HG03135 (cell line): ENCODE results near the gene VPS51.

Experiments used
- ATAC-seq: cut with Tn5 transposase; IDR thresholded peaks from one replicate; pipeline ENCODE4 v1.9.1; 2021; ENCODE audit warnings: mild to moderate bottlenecking, moderate library complexity; ENCODE audit not compliant: unreplicated experiment

VPS51 gene

GRCh38 chr11:65104628-65105027 lies 8.6 kb downstream of the VPS51 start:
- no peak for ATAC-seq

GRCh38 chr11:65107078-65107477 lies 11.1 kb downstream of the VPS51 start:
- no peak for ATAC-seq

DNA sequence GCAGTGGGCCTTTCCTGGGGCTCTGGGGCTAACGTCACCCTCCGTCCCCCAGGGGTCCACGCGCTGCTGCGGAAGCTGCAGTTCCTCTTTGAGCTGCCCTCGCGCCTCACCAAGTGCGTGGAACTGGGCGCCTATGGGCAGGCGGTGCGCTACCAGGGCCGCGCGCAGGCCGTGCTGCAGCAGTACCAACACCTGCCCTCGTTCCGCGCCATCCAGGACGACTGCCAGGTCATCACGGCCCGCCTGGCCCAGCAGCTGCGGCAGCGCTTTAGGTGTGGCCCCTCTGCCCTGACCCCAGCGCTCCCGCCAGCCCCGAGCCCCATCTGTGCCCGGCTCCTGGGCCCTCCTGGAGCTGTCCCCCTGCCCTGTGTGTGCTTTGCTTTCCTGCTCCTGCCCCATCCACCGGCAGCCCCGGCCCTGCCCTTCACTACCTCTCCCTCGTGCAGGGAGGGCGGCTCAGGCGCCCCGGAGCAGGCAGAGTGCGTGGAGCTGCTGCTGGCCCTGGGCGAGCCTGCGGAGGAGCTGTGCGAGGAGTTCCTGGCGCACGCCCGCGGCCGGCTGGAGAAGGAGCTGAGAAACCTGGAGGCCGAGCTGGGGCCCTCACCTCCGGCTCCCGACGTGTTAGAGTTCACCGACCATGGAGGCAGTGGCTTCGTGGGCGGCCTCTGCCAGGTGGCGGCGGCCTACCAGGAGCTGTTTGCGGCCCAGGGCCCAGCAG lies 11.9 kb downstream of the VPS51 start:
- ATAC-seq: no peak

DNA sequence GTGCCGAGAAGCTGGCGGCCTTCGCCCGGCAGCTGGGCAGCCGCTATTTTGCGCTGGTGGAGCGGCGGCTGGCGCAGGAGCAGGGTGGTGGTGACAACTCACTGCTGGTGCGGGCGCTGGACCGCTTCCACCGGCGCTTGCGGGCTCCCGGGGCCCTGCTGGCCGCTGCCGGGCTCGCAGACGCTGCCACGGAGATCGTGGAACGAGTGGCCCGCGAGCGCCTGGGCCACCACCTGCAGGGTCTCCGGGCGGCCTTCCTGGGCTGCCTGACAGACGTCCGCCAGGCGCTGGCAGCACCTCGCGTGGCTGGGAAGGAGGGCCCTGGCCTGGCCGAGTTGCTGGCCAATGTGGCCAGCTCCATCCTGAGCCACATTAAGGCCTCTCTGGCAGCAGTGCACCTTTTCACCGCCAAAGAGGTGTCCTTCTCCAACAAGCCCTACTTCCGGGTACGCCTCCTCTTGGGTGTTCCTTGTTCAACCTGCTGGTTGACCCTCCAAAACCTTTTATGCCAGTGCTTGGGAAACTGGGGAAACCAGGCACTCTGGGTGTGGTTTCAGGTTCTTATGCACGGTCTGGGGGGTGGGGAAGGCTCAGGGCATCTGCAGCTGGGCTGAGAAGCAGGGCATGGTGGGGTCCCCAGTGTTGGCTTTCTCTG lies 12.6 kb downstream of the VPS51 start:
- ATAC-seq: no peak

GRCh38 chr11:65109231-65110198 lies 13.5 kb downstream of the VPS51 start:
- no peak for ATAC-seq

- no peak for ATAC-seq
Measured at GRCh38 chr11:65110354-65110861, 14.4 kb downstream of the VPS51 start.

GRCh38 chr11:65111159-65111743 lies 15.2 kb downstream of the VPS51 start:
- ATAC-seq: no peak

DNA sequence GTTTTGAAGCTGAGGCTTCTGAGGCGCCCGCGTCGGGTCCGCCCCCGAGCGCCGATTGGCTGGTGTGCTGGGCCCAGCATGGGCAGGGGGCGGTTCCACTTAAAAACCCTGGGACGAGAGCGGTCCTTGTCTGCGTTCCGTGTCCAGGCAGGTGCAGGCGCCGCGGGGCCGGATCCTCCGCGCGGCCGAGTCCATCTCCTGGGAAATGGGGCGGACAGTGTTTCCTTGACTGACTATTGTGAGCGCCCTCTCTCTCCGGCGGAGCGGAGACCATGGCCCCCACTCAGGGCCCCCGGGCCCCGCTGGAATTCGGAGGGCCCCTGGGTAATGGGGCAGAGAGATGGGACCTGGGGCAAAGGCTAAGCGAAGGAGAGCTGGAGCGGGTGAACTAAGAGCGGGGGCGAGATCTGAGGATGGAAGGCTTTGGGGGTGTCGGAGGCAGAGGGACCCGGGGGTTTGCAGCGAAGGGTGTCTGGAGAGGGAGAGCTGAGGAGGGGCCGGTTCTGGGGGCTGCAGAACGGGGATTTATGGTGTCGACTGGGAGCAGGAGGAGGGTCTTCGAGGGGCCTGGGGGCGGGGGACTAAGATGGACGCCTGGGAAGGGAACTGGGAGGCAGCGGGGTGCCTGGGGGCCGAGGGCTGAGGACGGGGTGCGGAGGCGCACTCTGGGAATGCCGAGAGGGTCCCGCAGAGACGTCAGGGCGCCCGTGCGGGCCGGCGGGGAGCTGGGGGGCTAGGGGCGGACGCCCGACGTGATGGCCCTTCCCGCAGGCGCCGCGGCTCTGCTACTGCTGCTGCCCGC lies 15.9 kb downstream of the VPS51 start, which contains the start of gene TM7SF2:
Gene TM7SF2, plus strand, starts transcription at position 129 of the 802 bp plus-strand sequence. Its CDS starts 144 bp downstream, at position 273.
- peak; percentile 57 for ATAC-seq

GRCh38 chr11:65112546-65113360 lies 16.7 kb downstream of the VPS51 start:
- no peak for ATAC-seq

DNA sequence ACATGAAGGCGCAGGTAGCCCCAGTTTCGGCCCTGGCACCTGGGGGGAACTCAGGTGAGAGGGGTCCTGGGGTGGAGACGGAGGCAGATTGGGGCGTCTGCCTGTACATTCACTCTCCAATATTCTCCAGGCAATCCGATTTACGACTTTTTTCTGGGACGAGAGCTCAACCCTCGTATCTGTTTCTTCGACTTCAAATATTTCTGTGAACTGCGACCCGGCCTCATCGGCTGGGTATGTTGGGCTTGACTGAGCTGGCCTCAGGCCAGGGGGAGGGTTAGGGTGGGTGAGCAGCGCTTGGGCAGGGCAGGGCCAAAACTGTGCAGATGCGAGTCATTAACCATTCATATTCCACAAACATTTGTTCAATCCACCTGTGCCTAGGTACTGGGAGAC lies 17.3 kb downstream of the VPS51 start:
- ATAC-seq: no peak

GRCh38 chr11:65113839-65114238 lies 17.8 kb downstream of the VPS51 start:
- ATAC-seq: no peak

- ATAC-seq: no peak
Measured at GRCh38 chr11:65114538-65115171, 18.6 kb downstream of the VPS51 start.

- ATAC-seq: no peak
Measured at GRCh38 chr11:65115361-65116082, 19.5 kb downstream of the VPS51 start.

GRCh38 chr11:65116370-65117205 lies 20.6 kb downstream of the VPS51 start:
- no peak for ATAC-seq

DNA sequence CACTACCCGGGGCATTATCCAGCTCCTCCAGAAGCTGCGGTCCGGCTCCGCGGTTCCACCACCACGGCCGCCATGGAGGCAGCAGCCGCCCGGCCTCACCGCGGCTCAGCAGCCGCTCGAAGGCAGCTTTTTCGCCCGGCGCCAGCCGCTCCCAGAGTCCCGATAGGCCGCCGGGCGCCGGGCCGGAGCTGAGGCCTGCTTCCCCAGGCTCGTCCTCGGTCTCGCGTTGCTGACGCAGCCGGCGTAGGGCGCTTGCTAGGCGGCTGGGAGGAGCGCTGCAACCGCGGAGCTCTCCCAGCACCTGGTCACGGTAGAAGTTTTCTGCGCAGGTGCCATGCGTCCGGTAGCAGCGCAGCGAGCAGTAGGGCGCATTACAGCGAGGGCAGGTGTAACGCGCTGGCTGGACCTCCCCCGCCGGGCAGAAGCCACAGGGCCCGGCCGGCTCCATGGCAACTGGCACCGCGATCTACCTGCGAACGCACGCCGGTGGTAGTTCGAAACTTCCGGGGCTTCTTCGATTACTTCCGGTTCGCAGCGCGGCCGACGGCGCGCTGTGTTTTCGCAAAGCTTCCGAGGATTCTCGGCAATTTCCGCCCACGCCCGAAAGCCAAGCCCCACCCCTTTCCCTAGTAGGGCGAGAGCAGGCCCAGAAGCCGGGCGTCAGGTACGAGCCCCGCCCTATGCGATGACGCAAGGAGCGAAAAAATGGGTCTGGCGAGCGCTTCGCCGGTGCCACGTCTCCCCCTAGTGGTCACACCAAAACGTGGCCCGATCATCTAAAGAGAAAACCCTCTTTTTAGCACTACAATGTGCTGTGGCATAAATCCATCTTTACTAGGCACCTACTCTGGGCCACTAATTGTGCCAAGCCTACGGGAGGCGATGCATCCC lies 21.4 kb downstream of the VPS51 start, which contains the start of gene ZNHIT2:
Gene ZNHIT2, minus strand, starts transcription at position 496 of the 891 bp plus-strand sequence. Its CDS starts 48 bp downstream, at position 448.
- peak; percentile 46 for ATAC-seq
